ENCODE measurements around the gene INF2.
"Not testable (repeated sequence)": the region's sequence is repeated elsewhere in the genome, so short reads cannot be mapped to it uniquely, and the experiment has no call there.

INF2 gene

DNA sequence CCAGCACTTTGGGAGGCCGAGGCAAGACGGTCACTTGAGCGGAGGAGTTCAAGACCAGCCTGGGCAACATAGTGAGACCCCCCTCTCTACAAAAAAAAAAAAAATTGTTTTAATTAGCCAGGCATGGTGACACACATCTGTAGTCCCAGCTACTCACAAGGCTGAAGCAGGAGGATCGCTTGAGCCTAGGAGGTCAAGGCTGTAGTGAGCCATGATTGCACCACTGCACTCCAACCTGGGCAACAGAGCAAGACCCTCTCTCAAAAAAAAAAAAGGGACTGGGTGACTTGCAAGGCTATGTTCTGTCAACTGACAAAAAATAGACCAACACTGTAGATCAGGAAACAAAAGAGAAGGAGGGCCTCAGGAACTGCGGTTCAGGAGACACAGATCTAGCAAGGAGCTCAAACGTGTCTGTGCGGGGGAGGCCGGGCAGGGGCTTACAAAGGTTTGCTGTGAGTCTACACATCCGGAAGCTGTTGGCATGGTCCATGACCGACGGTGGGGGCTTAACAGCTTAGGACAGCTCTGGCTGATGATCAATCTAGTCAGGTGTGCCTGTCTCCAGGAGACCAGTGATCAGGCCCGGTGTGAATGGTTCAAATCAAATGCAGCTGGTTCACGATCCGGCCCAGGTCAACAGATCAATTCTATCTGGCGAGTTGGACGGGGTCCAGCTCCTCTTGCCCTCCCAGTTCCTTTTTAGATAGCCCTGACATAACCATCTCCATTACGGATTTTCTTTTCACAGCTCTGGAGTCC lies 31.7 kb upstream of the INF2 start:
- DNase-seq, result no peak

DNA sequence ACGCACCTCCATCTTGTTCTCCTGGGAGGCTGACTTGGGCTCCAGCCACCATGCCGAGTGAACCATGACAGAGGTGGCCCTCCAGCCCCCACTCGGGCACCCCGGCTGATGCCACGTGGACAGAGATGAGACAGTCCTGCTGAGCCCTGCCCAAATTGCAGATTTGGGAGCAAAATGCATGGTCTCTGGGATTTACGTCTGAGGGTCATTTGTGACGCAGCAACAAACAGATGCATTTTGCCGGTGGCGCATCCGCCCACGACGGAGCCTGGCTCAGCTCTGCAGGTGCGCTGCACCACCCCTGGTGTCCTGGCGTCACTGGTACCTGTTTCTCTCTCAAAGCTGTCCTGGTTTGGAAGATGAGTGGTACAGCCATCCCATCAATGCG lies 31.1 kb upstream of the INF2 start:
- DNase-seq, result no peak

DNA sequence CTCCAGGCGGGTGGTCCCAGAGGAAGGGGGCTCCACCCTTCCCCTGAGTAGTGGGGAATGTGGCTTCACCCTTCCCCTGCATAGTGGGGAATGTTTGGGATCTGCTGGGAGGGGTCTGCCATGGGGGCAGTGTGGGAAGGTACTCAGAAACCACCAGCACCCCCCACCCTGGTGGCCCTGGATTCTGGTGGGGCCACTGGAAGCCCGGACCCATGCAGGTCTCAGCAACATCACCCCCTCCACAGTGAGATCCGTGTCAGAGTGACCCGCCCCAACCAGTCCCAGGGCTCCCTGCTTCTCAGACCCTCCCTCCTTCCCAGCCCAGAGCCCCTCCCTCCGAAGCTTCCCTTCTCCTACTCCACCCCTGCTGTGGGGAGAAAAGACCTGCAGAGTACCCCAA lies 30.3 kb upstream of the INF2 start:
- DNase-seq, result no peak

DNA sequence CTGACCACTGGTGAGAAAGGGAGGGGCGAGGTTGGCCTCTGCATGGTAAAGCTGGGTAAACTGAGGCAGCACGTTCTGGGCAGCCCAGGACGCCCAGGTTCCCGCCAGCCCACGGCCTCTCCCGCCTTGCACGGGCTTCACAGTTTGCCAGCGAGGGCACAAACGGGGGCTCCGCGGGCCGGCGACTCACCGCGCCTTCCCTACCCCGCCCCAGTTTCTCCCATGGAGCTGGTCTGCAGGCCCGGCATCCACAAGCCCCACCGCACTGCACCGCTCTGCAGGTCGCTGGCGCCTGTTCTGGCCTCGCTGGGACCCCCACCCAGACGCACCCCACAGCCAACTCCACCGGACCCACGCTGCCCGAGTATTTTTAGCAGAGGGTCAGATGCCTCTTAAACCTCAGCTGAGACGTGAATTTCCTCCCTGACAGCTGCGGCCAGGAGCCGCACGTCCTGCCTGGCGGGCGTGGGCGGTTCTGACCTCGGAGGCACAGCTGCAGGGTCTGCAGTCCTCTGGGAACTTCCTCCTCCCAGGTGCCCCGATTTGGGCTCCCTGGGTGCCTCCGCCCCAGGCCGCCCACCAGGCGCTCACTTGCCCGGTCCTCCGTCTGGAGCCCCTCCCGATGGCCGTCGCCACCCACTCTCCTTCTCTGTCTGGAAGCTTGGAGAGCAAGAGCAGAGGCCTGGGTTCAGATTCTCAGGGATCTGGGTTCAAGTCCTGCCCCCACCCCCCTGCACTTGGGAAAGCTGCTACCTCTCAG lies 29.5 kb upstream of the INF2 start:
- DNase-seq, result no peak

DNA sequence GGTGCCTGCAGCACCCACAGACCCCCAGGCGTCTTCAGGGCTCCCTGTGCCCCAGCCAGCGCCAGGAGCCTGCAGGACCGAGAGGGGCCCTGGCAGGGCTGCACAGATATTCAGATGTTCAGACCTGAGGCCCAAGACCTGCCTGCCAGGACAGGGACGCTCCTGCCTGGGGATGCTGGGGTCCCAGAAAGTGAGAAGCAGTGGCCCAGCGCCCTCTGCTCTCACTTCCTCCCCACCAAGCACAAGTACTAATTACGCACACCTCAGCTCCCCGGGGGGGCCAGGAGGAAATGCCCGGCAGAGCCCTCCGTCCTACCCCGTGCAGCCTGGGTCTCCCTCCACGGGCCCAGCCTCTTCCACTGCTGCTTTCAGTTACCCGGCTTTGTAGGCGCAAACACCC lies 28.8 kb upstream of the INF2 start:
- DNase-seq, result no peak

DNA sequence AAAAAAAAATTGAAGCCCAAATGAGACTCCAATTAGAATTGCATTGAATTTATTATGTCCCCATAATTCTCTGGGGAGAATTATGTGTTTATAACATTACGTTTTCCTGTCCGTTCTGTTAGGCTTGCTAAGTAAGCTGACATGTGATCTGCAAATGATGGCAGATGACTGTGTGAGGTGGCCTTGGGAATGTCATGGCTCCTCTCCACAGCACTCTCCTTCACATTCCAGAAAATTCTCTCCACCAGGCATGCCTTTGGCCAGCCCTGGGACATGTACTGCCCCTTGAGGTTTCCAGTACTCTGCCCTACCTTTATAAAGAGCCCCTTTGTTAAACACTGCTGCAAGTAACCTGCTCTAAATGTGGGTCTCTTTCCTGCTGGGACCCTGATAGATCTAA lies 28.3 kb upstream of the INF2 start:
- DNase-seq, result no peak

DNA sequence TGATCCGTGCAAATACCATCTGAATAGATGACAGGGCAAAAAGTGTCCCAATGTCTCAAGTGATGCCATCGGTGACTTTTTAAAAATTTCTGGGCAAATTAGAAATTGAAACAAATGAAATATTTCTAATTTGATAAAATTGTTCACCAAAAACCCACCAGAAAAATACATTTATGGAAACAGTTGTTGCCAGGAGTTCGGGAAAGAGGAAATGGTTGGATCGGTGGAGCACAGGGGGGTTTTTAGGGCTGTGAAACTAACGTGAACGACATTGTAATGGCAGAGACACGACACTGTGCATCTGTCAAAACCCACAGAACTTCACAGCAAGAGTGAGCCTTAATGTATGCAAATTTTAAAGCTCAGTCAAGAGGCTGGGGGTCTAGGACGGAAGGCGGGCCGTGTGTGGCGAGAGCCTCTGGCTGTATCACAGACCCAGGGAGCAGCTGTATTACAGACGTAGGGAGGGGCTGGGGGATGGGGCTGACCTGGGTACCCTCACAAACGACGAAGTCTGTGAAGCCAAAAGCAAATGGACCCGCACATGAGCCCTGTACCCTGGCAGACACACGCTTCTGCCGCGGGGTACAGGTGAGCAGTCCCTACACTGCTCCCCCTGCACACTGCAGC lies 27.8 kb upstream of the INF2 start:
- DNase-seq, result not testable (repeated sequence)

DNA sequence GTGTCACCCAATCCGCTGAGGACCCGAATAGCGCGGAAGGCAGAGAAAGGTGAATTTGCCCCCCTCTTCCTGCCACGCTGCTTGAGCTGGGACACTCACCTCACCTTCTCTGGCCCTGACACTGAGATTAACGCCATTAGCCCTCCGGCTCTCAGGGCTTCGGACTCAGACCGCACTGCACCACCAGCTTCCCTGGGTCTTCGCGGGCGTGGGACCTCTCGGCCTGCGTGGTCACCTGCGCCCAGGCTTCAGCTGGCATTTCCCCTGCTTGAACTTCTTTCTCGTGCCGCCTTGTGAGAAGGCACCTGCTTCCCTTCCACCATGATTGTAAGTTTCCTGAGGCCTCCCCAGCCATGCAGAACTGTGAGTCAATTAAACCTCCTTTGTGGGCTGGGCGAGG lies 26.9 kb upstream of the INF2 start:
- not testable (repeated sequence) for DNase-seq

DNA sequence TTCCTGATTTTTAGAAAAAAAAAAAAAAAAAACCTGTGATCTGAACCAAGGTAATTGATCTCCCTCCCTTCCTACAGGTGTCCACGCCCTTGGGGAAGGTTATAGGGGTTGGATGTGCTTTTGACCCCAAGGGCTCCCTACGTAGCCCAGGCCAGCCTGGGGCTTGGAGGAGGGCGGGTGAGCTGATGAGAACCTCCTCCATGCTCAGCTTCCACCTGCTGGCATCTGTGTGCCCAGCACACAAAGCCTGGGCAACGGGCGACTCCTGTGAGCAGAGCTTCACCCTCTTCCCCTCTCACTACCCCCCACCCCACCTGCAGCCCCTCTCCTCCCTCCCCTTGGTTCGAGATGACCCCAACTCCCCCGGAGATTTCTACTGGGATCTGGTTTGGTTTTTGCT lies 25.3 kb upstream of the INF2 start:
- no peak for DNase-seq

DNA sequence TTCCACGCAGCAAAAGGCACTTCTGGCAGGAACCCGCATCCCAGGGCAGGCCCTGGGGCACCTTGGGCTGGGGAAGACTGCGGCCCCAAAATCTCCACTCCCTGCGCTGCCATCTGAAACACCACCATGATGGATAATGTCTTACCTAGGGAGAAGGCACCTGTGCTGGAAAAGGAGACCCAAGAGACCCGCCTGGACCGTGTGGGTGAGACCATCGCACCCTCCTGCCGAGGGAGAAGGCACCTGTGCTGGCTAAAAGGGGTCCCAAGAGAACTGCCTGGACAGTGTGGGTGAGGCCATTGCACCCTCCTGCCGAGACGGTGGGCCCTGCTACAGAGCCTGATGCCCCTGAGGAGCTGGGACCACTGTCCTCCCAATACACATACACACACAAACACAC lies 24.8 kb upstream of the INF2 start:
- DNase-seq, result no peak

DNA sequence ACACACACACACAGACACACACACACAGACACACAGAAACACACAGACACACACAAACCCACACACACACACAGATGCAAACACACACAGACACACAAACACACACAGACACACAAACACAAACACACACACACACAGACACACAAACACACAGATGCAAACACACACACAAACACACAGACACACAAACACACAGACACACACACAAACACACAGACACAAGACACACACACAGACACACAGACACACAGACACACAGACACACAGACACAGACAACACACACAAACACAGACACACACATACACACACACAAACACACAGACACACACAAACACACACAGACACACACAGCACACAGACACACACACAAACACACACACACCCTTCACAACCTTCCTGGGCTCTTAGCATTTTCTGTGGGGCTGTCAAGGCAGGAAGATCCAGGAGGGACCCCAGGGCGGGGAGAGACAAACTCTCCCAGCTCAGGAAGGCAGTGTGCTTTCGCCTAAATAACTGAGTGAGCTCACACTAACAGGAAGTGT lies 24.2 kb upstream of the INF2 start:
- DNase-seq, result no peak

DNA sequence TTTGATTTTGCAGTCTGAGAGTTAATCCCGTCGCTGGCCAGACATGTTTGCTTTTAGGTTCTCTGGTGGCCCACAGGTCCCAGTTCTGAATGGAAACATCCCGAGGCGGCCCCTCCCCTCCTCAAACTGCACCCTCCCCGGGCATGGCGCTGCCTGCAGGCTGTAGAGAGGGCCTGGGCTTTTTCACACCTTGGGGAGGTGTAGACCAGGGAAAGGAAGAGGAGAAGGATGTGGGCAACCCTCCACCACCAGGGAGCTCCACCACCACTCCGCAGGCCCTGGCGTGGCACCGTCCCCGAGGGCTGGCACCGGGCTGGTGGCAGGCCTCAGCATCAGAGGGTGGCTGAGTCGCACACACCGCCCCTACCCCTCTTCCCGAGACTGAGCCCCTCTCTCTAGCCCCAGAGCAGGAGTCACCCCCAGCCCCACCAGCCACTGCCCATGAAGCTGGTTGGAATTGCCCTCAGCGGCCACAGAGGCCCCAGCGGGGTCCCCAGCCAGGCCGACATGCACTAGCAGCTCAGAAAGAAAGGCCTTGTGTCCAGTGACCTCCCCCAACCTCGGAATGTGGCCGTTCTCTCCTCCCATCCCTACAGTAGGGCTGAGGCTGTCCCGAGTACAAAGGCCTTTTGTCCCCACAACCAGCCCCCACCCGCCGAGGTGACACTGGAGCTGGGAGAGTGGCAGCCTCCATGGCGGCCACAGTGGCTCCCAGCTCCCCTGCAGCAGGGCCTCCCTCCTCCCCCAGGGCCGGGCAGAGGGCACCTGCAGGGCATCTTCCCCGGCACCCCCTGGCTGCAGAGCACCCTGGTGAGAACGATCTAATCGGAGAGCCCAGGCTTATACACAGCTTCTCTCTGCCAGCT lies 23.5 kb upstream of the INF2 start:
- DNase-seq, result no peak

DNA sequence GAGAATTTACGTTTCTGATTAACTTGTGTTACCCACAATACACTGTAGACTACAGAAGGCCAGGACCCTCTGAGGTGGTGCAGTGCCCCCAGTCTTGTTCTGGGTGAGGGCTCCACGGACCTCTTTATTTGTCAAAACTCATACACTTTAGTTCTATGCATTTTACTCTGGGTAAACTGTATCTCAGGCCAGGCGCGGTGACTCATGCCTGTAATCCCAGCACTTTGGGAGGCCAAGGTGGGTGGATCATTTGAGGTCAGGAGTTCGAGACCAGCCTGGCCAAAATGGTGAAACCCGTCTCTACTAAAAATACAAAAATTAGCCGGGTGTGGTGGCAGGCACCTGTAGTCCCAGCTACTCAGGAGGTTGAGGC lies 22.9 kb upstream of the INF2 start:
- DNase-seq, result not testable (repeated sequence)

DNA sequence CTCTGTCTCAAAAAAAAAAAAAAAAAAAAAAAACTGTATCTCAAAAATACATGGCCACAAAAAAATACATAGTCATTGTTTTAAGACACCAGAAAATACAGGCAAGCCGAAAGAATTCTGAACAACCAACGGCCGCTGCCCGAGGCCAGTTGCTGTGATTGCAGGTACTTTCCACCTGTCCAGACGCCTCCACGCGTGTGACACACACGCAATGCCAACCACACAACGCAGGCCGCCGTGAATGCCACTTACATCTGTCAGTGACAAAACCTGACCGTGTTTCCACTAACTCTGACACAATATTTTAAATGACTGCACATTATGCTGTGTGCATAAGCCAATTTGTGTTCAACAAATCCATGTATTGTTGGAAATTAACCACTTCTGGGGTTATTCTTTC lies 22.4 kb upstream of the INF2 start:
- no peak for DNase-seq

DNA sequence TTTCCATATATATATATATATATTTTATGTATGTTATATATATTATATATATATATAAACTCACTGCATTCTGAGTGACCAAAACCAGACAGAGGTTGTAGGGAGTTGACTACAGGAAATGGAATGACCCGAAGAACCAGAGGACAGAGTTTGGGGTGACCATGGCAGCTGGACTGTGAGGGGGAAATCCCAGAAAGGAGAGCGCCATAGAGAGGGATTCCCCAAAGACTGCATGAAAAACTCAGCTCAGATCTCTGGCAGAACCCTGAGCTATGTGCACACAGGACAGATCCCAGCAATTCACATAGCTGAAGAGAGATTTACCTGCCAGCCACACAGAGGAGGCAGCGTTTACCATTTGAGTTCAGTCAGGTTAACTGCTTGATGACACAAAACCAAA lies 19.7 kb upstream of the INF2 start:
- DNase-seq, result no peak

DNA sequence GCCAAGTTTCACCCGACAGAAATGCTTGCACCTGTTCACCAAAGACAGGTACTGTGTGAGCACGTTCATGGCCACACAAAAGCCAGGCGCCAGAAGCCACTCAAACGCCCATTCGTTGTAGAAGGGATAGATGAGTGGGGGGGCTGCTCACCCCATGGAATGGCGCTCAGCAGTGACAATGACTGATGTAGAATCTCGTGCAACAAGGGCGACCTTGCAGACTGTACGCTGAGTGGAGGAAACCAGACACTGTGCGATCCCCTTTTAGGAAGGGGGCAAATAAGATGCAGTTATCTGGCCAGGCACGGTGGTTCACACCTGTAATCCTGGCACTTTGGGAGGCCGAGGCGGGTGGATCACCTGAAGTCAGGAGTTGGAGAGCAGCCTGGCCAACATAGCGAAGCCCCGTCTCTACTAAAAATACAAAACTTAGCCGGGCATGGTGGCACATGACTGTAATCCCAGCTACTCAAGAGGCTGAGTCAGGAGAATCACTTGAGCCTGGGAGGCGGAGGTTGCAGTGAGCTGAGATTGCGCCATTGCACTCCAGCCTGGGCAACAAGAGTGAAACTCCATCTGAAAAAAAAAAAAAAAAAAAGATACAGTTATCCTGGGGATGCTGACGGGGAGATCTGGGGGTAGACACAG lies 18.0 kb upstream of the INF2 start:
- not testable (repeated sequence) for DNase-seq

DNA sequence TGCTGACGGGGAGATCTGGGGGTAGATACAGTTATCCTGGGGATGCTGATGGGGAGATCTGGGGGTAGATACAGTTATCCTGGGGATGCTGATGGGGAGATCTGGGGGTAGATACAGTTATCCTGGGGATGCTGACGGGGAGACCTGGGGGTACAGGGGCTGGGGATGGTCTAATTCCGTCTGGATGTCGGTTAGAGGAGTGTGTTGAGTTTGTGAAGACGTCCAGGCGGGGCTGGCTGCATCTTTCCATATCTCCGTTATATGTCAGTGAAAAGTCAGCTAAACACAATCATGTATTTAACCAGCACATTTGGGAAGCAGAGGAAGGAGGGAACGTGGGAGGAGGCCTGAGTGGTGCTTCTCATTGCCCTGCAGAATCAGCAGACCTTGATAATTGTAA lies 17.3 kb upstream of the INF2 start:
- DNase-seq, result not testable (repeated sequence)

DNA sequence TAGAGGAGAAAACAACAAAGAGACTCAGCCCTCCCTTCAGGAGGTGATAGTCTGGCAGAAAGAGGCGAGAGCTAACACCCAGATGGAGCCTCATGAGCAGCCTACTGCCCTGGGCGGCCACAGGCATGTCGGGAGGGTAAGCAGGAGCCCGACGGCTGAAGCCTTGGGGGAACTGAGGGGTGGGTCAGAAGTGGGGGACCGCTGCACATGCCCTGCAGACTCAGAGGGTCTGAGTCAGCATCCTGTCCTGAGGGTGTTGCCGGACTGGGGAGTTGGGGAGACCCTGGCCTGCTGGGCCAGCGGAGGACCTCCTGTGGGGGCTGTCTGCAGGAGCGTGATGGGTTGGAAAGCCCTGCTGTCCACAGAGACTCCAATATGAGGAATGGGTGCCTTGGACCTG lies 15.9 kb upstream of the INF2 start:
- DNase-seq, result no peak

DNA sequence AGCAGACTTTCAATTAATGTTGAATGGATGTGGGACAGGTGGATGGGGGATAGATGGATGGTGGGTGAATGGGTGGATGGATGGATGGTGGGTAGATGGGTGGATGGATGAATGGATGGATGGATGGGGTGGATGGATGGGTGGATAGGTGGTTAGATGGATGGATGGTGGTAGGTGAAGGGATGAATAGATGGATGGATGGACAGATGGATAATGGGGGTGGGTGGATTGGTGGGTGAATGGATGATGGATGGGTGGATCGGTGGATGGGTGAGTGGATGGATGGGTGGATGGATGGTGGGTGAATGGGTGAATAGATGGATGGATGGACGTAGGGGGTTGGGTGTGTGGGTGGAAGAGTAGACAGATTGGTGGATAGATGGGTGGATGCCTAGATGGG lies 14.0 kb upstream of the INF2 start:
- DNase-seq, result no peak

DNA sequence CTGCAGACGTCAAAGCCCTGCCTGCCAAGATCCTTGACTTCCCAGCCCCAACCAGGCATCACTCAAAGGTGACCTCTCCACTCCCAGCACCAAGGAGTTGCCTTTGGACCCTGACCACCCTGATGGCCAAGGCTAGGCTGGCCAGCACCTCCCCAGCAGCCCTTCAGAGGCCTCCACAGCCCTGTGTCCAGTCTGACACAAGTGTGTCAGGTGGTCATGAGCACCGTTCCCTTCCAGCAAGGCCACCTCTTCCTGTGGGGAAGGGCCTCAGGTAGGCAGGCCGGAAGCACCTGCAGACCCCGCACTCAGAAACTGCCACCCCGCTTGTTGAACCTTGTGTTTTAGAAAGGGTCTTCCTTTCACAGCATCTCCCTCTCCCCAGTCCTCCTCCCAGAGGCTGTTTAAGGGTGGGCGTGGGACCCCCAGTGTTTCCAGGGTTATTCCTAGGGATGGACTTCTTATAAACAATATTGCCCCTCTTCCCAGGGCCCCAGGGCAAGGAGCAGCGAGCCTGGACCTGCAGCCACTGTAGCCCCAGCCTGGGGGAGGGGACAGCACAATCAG lies 13.2 kb upstream of the INF2 start:
- DNase-seq, result no peak

DNA sequence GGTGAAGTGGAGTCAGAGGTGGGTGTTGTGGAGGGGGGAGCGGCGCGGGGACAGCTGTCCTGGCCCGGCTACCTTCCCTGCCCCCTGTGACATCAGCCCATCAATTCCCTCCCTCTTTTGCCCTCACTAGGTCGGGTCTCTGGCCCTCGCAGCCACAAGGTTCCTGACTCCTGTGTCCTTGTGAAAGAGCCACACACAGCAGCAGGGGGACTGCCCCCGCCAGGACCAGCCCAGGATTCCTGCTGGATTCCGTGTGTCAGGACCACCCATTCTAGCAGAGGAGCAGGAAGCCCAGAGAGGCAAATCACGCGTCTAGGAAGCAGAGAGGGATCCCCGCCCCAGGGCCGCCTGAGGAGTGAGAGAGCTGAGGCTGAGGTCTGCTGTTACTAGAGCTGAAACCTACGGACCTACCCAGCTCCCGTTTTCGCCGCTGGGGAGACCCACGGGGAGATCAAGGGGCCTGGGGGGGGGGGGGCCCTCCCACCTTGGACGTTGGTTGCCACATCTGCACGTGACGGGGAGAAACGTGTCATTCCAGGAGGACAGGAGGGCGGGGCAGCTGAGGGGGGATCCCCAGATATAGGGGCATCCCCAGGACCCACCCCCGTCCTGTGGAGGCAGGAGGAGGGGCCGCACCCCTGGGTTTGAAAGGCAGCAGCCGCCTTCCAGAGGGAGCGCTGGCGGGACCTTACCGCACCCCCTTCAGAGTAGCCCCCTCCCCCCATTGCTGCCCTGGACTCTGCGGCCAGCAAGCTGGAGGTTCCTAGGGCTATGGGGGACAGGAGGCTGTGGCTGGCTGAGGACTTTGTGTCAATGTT lies 12.5 kb upstream of the INF2 start:
- peak; percentile 62 for DNase-seq

Data from stimulated activated CD4-positive, alpha-beta T cell treated with anti-CD3 and anti-CD28 coated beads, Interleukin-12 subunit alpha, Interleukin-12 subunit beta, amount 100 ng/mL, for 4 hours (primary cell).